PC-3 (cell line): ENCODE data around the gene NAGLU. TPM values are rescaled to one million over a fixed set of nuclear protein-coding genes. Genes with fewer than 3 reads are reported as not detected.

Experiments
- ATAC-seq: fragments of 200-7000 bp; cut with Tn5 transposase; 2 replicates; pipeline ENCODE4 v1.9.1; 2020; ENCODE audit warnings: mild to moderate bottlenecking, moderate library complexity
- BruUV-seq: library from RNA; stranded (reverse); fragments of 400-500 nt; replicated peaks from 2 replicates; lab custom pipeline; 2021; lab: Mats Ljungman, UMichigan
- CTCF ChIA-PET: fragments of 300-600 bp; sonication (Branson Sonifier 250); formaldehyde crosslinking; loops from one replicate; lab custom pipeline; 2022; ENCODE audit warnings: antibody characterized with exemption; lab: Charles Lee
- POLR2A ChIA-PET: fragments of 300-600 bp; sonication (Branson Sonifier 250); formaldehyde crosslinking; loops from one replicate; lab custom pipeline; 2022; ENCODE audit warnings: antibody characterized with exemption; ENCODE audit not compliant: unreplicated experiment; lab: Charles Lee
- DNase-seq: peaks from one replicate; pipeline ENCODE4 v3.0.0-alpha.2; 2015
- H2AFZ ChIP-seq: fragments of 300-600 bp; sonication (generic); 2 replicates; pipeline ENCODE4 v1.6.0; 2016; ENCODE audit warnings: antibody characterized with exemption, low read length
- H3F3A ChIP-seq: fragments of 300-600 bp; sonication (generic); one replicate; pipeline ENCODE4 v1.6.0; 2017; ENCODE audit warnings: antibody characterized with exemption, low read length, control low read depth, mild to moderate bottlenecking; ENCODE audit not compliant: unreplicated experiment
- H3K27ac ChIP-seq: fragments of 300-600 bp; sonication (generic); 2 replicates; pipeline ENCODE4 v1.5.1; 2016; ENCODE audit warnings: mild to moderate bottlenecking, low read length
- H3K27me3 ChIP-seq: fragments of 300-600 bp; sonication (generic); 2 replicates; pipeline ENCODE4 v1.6.1; 2016; ENCODE audit warnings: low read length, mixed read lengths
- H3K36me3 ChIP-seq: fragments of 300-600 bp; sonication (generic); 2 replicates; pipeline ENCODE4 v1.6.1; 2016; ENCODE audit warnings: low read depth, mixed run types, low read length, mixed read lengths
- H3K4me1 ChIP-seq: fragments of 300-600 bp; sonication (generic); 2 replicates; pipeline ENCODE4 v1.5.1; 2016; ENCODE audit warnings: low read length; ENCODE audit not compliant: insufficient read depth
- H3K4me2 ChIP-seq: fragments of 300-600 bp; sonication (generic); 2 replicates; pipeline ENCODE4 v1.6.0; 2016; ENCODE audit warnings: low read length
- H3K4me3 ChIP-seq: fragments of 300-600 bp; sonication (generic); 2 replicates; pipeline ENCODE4 v1.5.1; 2016; ENCODE audit warnings: mild to moderate bottlenecking, low read length, mixed read lengths
- H3K79me2 ChIP-seq: fragments of 300-600 bp; sonication (generic); 2 replicates; pipeline ENCODE4 v1.6.1; 2017; ENCODE audit warnings: low read length, mixed read lengths
- H3K9ac ChIP-seq: fragments of 300-600 bp; sonication (generic); 2 replicates; pipeline ENCODE4 v1.6.0; 2016; ENCODE audit warnings: mild to moderate bottlenecking, low read length
- H3K9me2 ChIP-seq: fragments of 300-600 bp; sonication (generic); replicated peaks from 2 replicates; pipeline ENCODE4 v1.6.1; 2016; ENCODE audit warnings: mixed run types, low read length, mixed read lengths
- H3K9me3 ChIP-seq: fragments of 300-600 bp; sonication (generic); 2 replicates; pipeline ENCODE4 v1.6.1; 2016; ENCODE audit warnings: low read length, mixed read lengths
- H4K20me1 ChIP-seq: fragments of 300-600 bp; sonication (generic); 2 replicates; pipeline ENCODE4 v1.6.1; 2016; ENCODE audit warnings: low read length, mixed read lengths
- EZH2 ChIP-seq: fragments of 300-600 bp; sonication (generic); IDR thresholded peaks from one replicate; pipeline ENCODE4 v1.6.1; 2017; ENCODE audit warnings: antibody characterized with exemption, mild to moderate bottlenecking, low read length; ENCODE audit not compliant: unreplicated experiment
- EZH2phosphoT487 ChIP-seq: fragments of 300-600 bp; sonication (generic); IDR thresholded peaks from 2 replicates; pipeline ENCODE4 v1.6.1; 2018; ENCODE audit warnings: mild to moderate bottlenecking, antibody characterized with exemption, low read length, borderline replicate concordance
- intact Hi-C: fragments of 100-400 bp; cut with micrococcal nuclease; formaldehyde crosslinking; loops from 2 replicates; pipeline ENCODE4 v1.9.0; 2023
- microRNA-seq: library from miRNA; unstranded; fragments of <30 nt; microRNA quantifications from one replicate; pipeline ENCODE4 v1.1.0, GENCODE V29; 2020; ENCODE audit not compliant: unreplicated experiment
- total RNA-seq: library from RNA; depleted of rRNA; stranded (reverse); fragments of >200 nt; gene quantifications from 2 replicates; pipeline ENCODE4 v1.2.3, GENCODE V29; 2014; rRNA removed
- TF ChIP-seq, protein P1 (sequence below): fragments of 300-600 bp; sonication (generic); conservative IDR thresholded peaks from 2 replicates; pipeline ENCODE4 v1.5.1; 2017; ENCODE audit warnings: antibody characterized with exemption, low read depth, mild to moderate bottlenecking, low read length

NAGLU gene
- total RNA-seq, 1 experiment from 2014 or later: 4.9 TPM

DNA sequence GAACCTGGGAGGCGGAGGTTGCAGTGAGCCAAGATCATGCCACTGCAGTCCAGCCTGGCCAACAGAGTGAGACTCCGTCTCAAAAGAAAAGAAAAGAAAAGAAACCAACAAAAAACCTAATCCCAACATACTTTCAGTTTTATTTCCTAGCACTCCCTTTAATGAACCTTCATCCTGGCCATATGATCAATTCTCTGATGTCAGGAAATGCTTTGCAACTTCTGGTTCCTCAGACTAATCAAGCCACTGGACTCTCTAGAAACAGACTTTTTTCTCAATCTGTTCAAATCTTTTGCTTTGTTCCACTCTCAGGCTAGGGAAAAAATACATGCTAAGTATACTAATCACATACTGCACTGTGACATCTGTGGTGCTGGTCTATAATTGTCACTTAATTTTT, 54.8 kb downstream of the NAGLU start:
- TF ChIP-seq, protein P1, sequence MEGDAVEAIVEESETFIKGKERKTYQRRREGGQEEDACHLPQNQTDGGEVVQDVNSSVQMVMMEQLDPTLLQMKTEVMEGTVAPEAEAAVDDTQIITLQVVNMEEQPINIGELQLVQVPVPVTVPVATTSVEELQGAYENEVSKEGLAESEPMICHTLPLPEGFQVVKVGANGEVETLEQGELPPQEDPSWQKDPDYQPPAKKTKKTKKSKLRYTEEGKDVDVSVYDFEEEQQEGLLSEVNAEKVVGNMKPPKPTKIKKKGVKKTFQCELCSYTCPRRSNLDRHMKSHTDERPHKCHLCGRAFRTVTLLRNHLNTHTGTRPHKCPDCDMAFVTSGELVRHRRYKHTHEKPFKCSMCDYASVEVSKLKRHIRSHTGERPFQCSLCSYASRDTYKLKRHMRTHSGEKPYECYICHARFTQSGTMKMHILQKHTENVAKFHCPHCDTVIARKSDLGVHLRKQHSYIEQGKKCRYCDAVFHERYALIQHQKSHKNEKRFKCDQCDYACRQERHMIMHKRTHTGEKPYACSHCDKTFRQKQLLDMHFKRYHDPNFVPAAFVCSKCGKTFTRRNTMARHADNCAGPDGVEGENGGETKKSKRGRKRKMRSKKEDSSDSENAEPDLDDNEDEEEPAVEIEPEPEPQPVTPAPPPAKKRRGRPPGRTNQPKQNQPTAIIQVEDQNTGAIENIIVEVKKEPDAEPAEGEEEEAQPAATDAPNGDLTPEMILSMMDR: no peak
- TF ChIP-seq EZH2phosphoT487: no peak
- no peak for TF ChIP-seq EZH2
- ATAC-seq (no peak), DNase-seq (no peak)
- no TSS peak for BruUV-seq
- Histone ChIP-seq H3K36me3 (peaks cover 3% of the 10 kb centered on the region; the same call in 1 of the 2 replicates), H3K4me1 (no peaks in the 10 kb centered on the region), H3K9ac (no peak overlapping the region), H4K20me1 (no peaks in the 10 kb centered on the region), H3K27ac (no peak overlapping the region), H3K4me3 (no peak overlapping the region), H2AFZ (no peak overlapping the region), H3F3A (no peaks in the 10 kb centered on the region), H3K4me2 (no peak overlapping the region), H3K79me2 (no peaks in the 10 kb centered on the region), H3K9me3 (no peaks in the 10 kb centered on the region), H3K27me3 (no peaks in the 10 kb centered on the region), H3K9me2 (no peaks in the 10 kb centered on the region)
- intact Hi-C loops: no loop called here
- POLR2A ChIA-PET: no interaction called here
- CTCF ChIA-PET: interaction anchor here (0.7 kb wide), 1 partner anchor 145 kb away, joined by 3 read pairs; no protein-coding TSS in a partner anchor

DNA sequence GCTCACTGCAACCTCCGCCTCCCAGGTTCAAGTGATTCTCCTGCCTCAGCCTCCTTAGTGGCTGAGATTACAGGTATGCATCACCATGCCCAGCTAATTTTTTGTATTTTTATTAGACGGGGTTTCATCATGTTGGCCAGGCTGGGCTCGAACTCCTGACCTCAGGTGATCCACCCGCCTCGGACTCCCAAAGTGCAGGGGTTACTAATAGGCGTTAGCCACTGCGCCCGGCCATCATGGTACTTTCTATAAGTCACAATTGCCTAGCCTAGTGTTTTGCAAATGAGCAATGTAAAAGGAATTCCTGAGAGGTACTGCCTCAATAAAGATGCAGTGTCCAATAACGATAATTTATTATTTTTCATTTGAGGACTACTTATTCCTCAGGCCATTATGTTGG, 55.4 kb downstream of the NAGLU start:
- Histone ChIP-seq H3K4me3 (no peak overlapping the region), H3K79me2 (no peaks in the 10 kb centered on the region), H4K20me1 (no peaks in the 10 kb centered on the region), H2AFZ (no peak overlapping the region), H3K9ac (no peak overlapping the region), H3K36me3 (peaks cover 3% of the 10 kb centered on the region; the same call in 1 of the 2 replicates), H3F3A (no peaks in the 10 kb centered on the region), H3K27ac (no peak overlapping the region), H3K4me1 (no peaks in the 10 kb centered on the region), H3K9me3 (no peaks in the 10 kb centered on the region), H3K4me2 (no peak overlapping the region), H3K27me3 (no peaks in the 10 kb centered on the region), H3K9me2 (no peaks in the 10 kb centered on the region)
- intact Hi-C loops: no loop called here
- POLR2A ChIA-PET: no interaction called here
- ATAC-seq (no peak), DNase-seq (no peak)
- CTCF ChIA-PET: interaction anchor here (0.7 kb wide), 1 partner anchor 144 kb away, joined by 3 read pairs; no protein-coding TSS in a partner anchor
- TF ChIP-seq EZH2 (no peak), EZH2phosphoT487 (no peak)
- TF ChIP-seq, protein P1: no peak
- no TSS peak for BruUV-seq

Small RNA genes lying within 50 kb of the gene (microRNA-seq; reads per million reads assigned to microRNA genes)
- gene MIR5010 (not detected), gene MIR548AT (not detected)

Other genes starting within 250 kb of the NAGLU start
- not detected in 2 replicates for gene STAT5A, start 247.7 kb upstream of the NAGLU start, total RNA-seq
- gene STAT3, start 147.8 kb upstream of the NAGLU start, total RNA-seq: not detected in 2 replicates
- gene CAVIN1, start 113.0 kb upstream of the NAGLU start, total RNA-seq: 0.17 TPM in 1 of 2 replicates, not detected in the other
- gene ATP6V0A1, start 77.4 kb upstream of the NAGLU start, total RNA-seq: 0.07 and 0.35 TPM in 2 replicates
- 0.86 and 1.5 TPM in 2 replicates for gene HSD17B1, start 16.7 kb downstream of the NAGLU start, total RNA-seq
- gene COASY, start 25.9 kb downstream of the NAGLU start, total RNA-seq: 33.3 and 54.3 TPM in 2 replicates
- 25.8 and 26.2 TPM in 2 replicates for gene MLX, start 30.9 kb downstream of the NAGLU start, total RNA-seq
- gene PSMC3IP, start 41.5 kb downstream of the NAGLU start, total RNA-seq: 20.3 and 24.1 TPM in 2 replicates
- gene RETREG3, start 73.1 kb downstream of the NAGLU start, total RNA-seq: 19.3 and 21.9 TPM in 2 replicates
- gene TUBG1, start 73.4 kb downstream of the NAGLU start, total RNA-seq: 97.2 and 114 TPM in 2 replicates
- gene TUBG2, start 123.0 kb downstream of the NAGLU start, total RNA-seq: 6.0 and 7.1 TPM in 2 replicates
- 20.1 and 27.8 TPM in 2 replicates for gene PLEKHH3, start 140.8 kb downstream of the NAGLU start, total RNA-seq
- 0.58 TPM in 1 of 2 replicates, not detected in the other for gene CCR10, start 145.6 kb downstream of the NAGLU start, total RNA-seq
- gene CNTNAP1, start 146.3 kb downstream of the NAGLU start, total RNA-seq: 4.6 and 6.6 TPM in 2 replicates
- 5.8 and 13.7 TPM in 2 replicates for gene EZH1, start 208.8 kb downstream of the NAGLU start, total RNA-seq
- gene RAMP2, start 225.0 kb downstream of the NAGLU start, total RNA-seq: not detected in 2 replicates
- gene VPS25, start 237.2 kb downstream of the NAGLU start, total RNA-seq: 56.7 and 62.0 TPM in 2 replicates
- gene WNK4, start 244.4 kb downstream of the NAGLU start, total RNA-seq: 13.0 and 17.4 TPM in 2 replicates